ENCODE results near the gene PRKACA.

- TF ChIP-seq EZH2 (IDR thresholded peaks at IDR 0.05; ENCODE audit: insufficient read depth, poor library complexity, severe bottlenecking) (no peak), EZH2phosphoT487 (IDR thresholded peaks at IDR 0.05; ENCODE audit: insufficient read depth, low read depth) (no peak)
These were observed 2.7 kb downstream of the PRKACA start for GRCh38 chr19:14114854-14115253.

Measured in GM23248 (cell line).